Panc1 (cell line): ENCODE data around the gene LY86. TPM values are rescaled to one million over a fixed set of nuclear protein-coding genes. Genes with fewer than 3 reads are reported as not detected.
"Not testable (repeated sequence)": the region's sequence is repeated elsewhere in the genome, so short reads cannot be mapped to it uniquely, and the experiment has no call there.

ENCODE experiments used
- ATAC-seq: fragments of 200-7000 bp; cut with Tn5 transposase; 2 replicates; pipeline ENCODE4 v1.9.1; 2020; ENCODE audit warnings: mild to moderate bottlenecking, moderate library complexity
- BruUV-seq: library from RNA; stranded (reverse); fragments of 400-500 nt; replicated peaks from 2 replicates; lab custom pipeline; 2021; lab: Mats Ljungman, UMichigan
- CTCF ChIA-PET: fragments of 300-600 bp; sonication (Branson Sonifier 250); formaldehyde crosslinking; loops from one replicate; lab custom pipeline; 2022; ENCODE audit warnings: antibody characterized with exemption; lab: Charles Lee
- POLR2A ChIA-PET: fragments of 300-600 bp; sonication (Branson Sonifier 250); formaldehyde crosslinking; loops from one replicate; lab custom pipeline; 2022; ENCODE audit warnings: antibody characterized with exemption; lab: Charles Lee
- DNase-seq: peaks from one replicate; pipeline ENCODE4 v3.0.0-alpha.2; 2010; ENCODE audit warnings: low read depth, low spot score
- H3K27ac ChIP-seq: 2 replicates; pipeline ENCODE4 v1.5.1; 2011; ENCODE audit warnings: mild to moderate bottlenecking, low read length, inconsistent platforms
- H3K27me3 ChIP-seq: fragments of 200-500 bp; sonication (Bioruptor generic); 2 replicates; pipeline ENCODE4 v1.6.0; 2014; ENCODE audit warnings: low read length, inconsistent platforms; ENCODE audit not compliant: control insufficient read depth, insufficient read depth
- H3K36me3 ChIP-seq: fragments of 200-500 bp; sonication (Bioruptor generic); 2 replicates; pipeline ENCODE4 v1.5.1; 2014; ENCODE audit warnings: inconsistent platforms, mild to moderate bottlenecking, low read length, moderate library complexity; ENCODE audit not compliant: control insufficient read depth, insufficient read depth
- H3K4me1 ChIP-seq: 2 replicates; pipeline ENCODE4 v1.5.1; 2011; ENCODE audit warnings: inconsistent platforms, mild to moderate bottlenecking, low read length, moderate library complexity; ENCODE audit not compliant: control insufficient read depth, insufficient read depth
- H3K4me3 ChIP-seq, 2 experiments: 2 replicates each; pipeline ENCODE4 v1.5.1; 2011 to 2012; ENCODE audit warnings: low read depth in 2 of 2, low read length in 2 of 2, mild to moderate bottlenecking in 2 of 2, inconsistent platforms in 1 of 2, moderate library complexity in 1 of 2
- H3K9me3 ChIP-seq: fragments of 200-500 bp; sonication (Bioruptor generic); 2 replicates; pipeline ENCODE4 v1.5.1; 2014; ENCODE audit warnings: low read depth, mild to moderate bottlenecking, inconsistent platforms, low read length, moderate library complexity; ENCODE audit not compliant: control insufficient read depth, insufficient read depth
- CTCF ChIP-seq: fragments of 450-650 bp; IDR thresholded peaks from 2 replicates; pipeline ENCODE4 v1.5.1; 2017; ENCODE audit warnings: mild to moderate bottlenecking
- POLR2AphosphoS5 ChIP-seq: IDR thresholded peaks from 2 replicates; pipeline ENCODE4 v1.6.1; 2012; ENCODE audit warnings: mild to moderate bottlenecking, low read depth, low read length, moderate library complexity
- REST ChIP-seq, 2 experiments: IDR thresholded peaks; 2 replicates each; pipeline ENCODE4 v1.6.1; 2011 to 2012; ENCODE audit warnings: low read depth in 2 of 2, control low read depth in 1 of 2, low read length in 1 of 2, mild to moderate bottlenecking in 1 of 2, moderate library complexity in 1 of 2; ENCODE audit not compliant: insufficient read depth in 1 of 2
- SIN3A ChIP-seq: IDR thresholded peaks from 2 replicates; pipeline ENCODE4 v1.6.1; 2012; ENCODE audit warnings: low read depth, mild to moderate bottlenecking, low read length, moderate library complexity, borderline replicate concordance; ENCODE audit not compliant: insufficient read depth
- TCF7L2 ChIP-seq: IDR thresholded peaks from 2 replicates; pipeline ENCODE4 v1.6.1; 2011; ENCODE audit warnings: mild to moderate bottlenecking, low read depth, low read length, inconsistent platforms
- in situ Hi-C: cut with HindIII; loops from 2 replicates; pipeline ENCODE4 v1.10.0; 2016; ENCODE audit warnings: low sequenced_read_pairs, low pct_unique_long_range_greater_than_20kb
- intact Hi-C: fragments of 100-400 bp; cut with micrococcal nuclease; formaldehyde crosslinking; loops from one replicate; pipeline ENCODE4 v1.10.0; 2022; ENCODE audit not compliant: unreplicated experiment
- total RNA-seq: library from RNA; stranded (reverse); gene quantifications from one replicate; pipeline ENCODE4 v1.2.1, GENCODE V29; 2021; ENCODE audit not compliant: unreplicated experiment

The LY86 gene
- total RNA-seq, 1 experiment from 2014 or later: not detected

- CTCF ChIA-PET: no interaction called here
- no peak overlapping the region for H3K4me3 ChIP-seq
- no TSS peak for BruUV-seq
- DNase-seq (no peak), ATAC-seq (no peak)
- no peak for TF ChIP-seq SIN3A
- in situ Hi-C loops: no loop called here
- POLR2A ChIA-PET: no interaction called here
- no peaks in the 10 kb centered on the region for H3K27me3 ChIP-seq
- no peaks in the 10 kb centered on the region for H3K36me3 ChIP-seq
- no peaks in the 10 kb centered on the region for H3K4me1 ChIP-seq
- intact Hi-C loops: no loop called here
- no peak overlapping the region for H3K27ac ChIP-seq
- no peaks in the 10 kb centered on the region for H3K9me3 ChIP-seq
Observed at GRCh38 chr6:6612308-6612707, 23.8 kb downstream of the LY86 start.

- CTCF ChIA-PET, H3K27me3 ChIP-seq, DNase-seq, H3K36me3 ChIP-seq, BruUV-seq, H3K4me3 ChIP-seq, H3K4me1 ChIP-seq, POLR2A ChIA-PET, ATAC-seq, H3K9me3 ChIP-seq, in situ Hi-C loops, intact Hi-C loops, H3K27ac ChIP-seq: not testable (repeated sequence)
Observed at GRCh38 chr6:6613103-6613718, 24.7 kb downstream of the LY86 start.

GRCh38 chr6:6614096-6614982, 25.8 kb downstream of the LY86 start:
- ATAC-seq: no peak
- no peak for DNase-seq
- TF ChIP-seq POLR2AphosphoS5 (no peak), SIN3A (no peak), TCF7L2 (no peak), CTCF (no peak), REST (IDR thresholded peaks at IDR 0.05; ENCODE audit: insufficient read depth in 1 of 2, low read depth in 2 of 2, low read length in 1 of 2) (no peak)
- no peak overlapping the region for H3K4me3 ChIP-seq
- intact Hi-C loops (no loop called here), in situ Hi-C loops (no loop called here)
- H3K27ac ChIP-seq: no peak overlapping the region
- no peaks in the 10 kb centered on the region for H3K36me3 ChIP-seq
- H3K4me1 ChIP-seq: no peaks in the 10 kb centered on the region
- ChIA-PET CTCF (no interaction called here), POLR2A (no interaction called here)
- no peaks in the 10 kb centered on the region for H3K9me3 ChIP-seq
- no TSS peak for BruUV-seq
- H3K27me3 ChIP-seq: no peaks in the 10 kb centered on the region
